HG03520 (cell line): Measurements from ENCODE around the gene C1QL1.

ENCODE experiments used
- ATAC-seq: cut with Tn5 transposase; IDR thresholded peaks from one replicate; pipeline ENCODE4 v1.9.1; 2021; ENCODE audit warnings: mild to moderate bottlenecking, moderate library complexity; ENCODE audit not compliant: unreplicated experiment

C1QL1 gene

GRCh38 chr17:44915862-44916780 is 52.0 kb downstream of the C1QL1 start:
- no peak for ATAC-seq

- ATAC-seq, result no peak
Observed at GRCh38 chr17:44915321-44915726, 52.8 kb downstream of the C1QL1 start, which contains the start of gene GFAP. TSS of gene GFAP (minus strand) at chr17:44915500. CDS start at chr17:44915486, 14 bp downstream.

GRCh38 chr17:44914698-44915271 is 53.3 kb downstream of the C1QL1 start:
- ATAC-seq, result no peak

- ATAC-seq, result no peak
Observed at GRCh38 chr17:44914148-44914547, 54.0 kb downstream of the C1QL1 start.

GRCh38 chr17:44913676-44914075 is 54.4 kb downstream of the C1QL1 start:
- no peak for ATAC-seq

GRCh38 chr17:44912763-44913544 is 55.1 kb downstream of the C1QL1 start:
- no peak for ATAC-seq

GRCh38 chr17:44911133-44912001 is 56.7 kb downstream of the C1QL1 start:
- no peak for ATAC-seq

GRCh38 chr17:44910231-44911106 is 57.6 kb downstream of the C1QL1 start:
- no peak for ATAC-seq
